GM18511 (cell line): ENCODE data around the gene YIPF7.

Source experiments
- ATAC-seq: cut with Tn5 transposase; IDR thresholded peaks from one replicate; pipeline ENCODE4 v1.9.1; 2021; ENCODE audit warnings: mild to moderate bottlenecking, moderate library complexity; ENCODE audit not compliant: unreplicated experiment

Gene YIPF7

GRCh38 chr4:44651425-44651824 lies at the start of gene YIPF7:
Gene YIPF7, minus strand, starts transcription at chr4:44651625. Its CDS starts 1,525 bp downstream, at chr4:44650100.
- ATAC-seq = no peak

GRCh38 chr4:44701037-44701436 lies 49.6 kb upstream of the YIPF7 start:
- no peak for ATAC-seq

GRCh38 chr4:44700427-44700826 lies 49.0 kb upstream of the YIPF7 start:
- no peak for ATAC-seq

GRCh38 chr4:44684648-44685047 lies 33.2 kb upstream of the YIPF7 start:
- ATAC-seq = no peak

GRCh38 chr4:44679060-44679459 lies 27.6 kb upstream of the YIPF7 start:
- ATAC-seq = peak; percentile 5

- ATAC-seq = peak; percentile 96
These were observed 26.9 kb upstream of the YIPF7 start, which contains the start of gene GUF1 for GRCh38 chr4:44678094-44679041. Gene GUF1, plus strand, starts transcription at chr4:44678420. Its CDS starts 203 bp downstream, at chr4:44678623.

- no peak for ATAC-seq
These were observed 23.9 kb upstream of the YIPF7 start for GRCh38 chr4:44675366-44675765.

GRCh38 chr4:44674471-44674870 lies 23.0 kb upstream of the YIPF7 start:
- no peak for ATAC-seq

GRCh38 chr4:44671636-44672035 lies 20.2 kb upstream of the YIPF7 start:
- ATAC-seq = no peak

- no peak for ATAC-seq
These were observed 19.2 kb upstream of the YIPF7 start for GRCh38 chr4:44670506-44671199.

GRCh38 chr4:44668526-44668925 lies 17.1 kb upstream of the YIPF7 start:
- no peak for ATAC-seq

- no peak for ATAC-seq
These were observed 12.3 kb upstream of the YIPF7 start for GRCh38 chr4:44663539-44664263.

GRCh38 chr4:44662623-44663005 lies 11.2 kb upstream of the YIPF7 start:
- ATAC-seq = peak; percentile 64

- ATAC-seq = peak; percentile 27
These were observed 10.7 kb upstream of the YIPF7 start for GRCh38 chr4:44661940-44662622.

GRCh38 chr4:44660396-44660795 lies 9.0 kb upstream of the YIPF7 start:
- ATAC-seq = no peak

GRCh38 chr4:44652002-44652401 lies 577 bp upstream of the YIPF7 start:
- no peak for ATAC-seq

GRCh38 chr4:44646151-44646550 lies 5.3 kb downstream of the YIPF7 start:
- no peak for ATAC-seq

- ATAC-seq = no peak
These were observed 13.3 kb downstream of the YIPF7 start for GRCh38 chr4:44638091-44638490.

GRCh38 chr4:44632733-44633132 lies 18.7 kb downstream of the YIPF7 start:
- ATAC-seq = no peak

- no peak for ATAC-seq
These were observed 19.3 kb downstream of the YIPF7 start for GRCh38 chr4:44632089-44632488.
